ENCODE measurements around the gene DCST2. TPM values are rescaled to one million over a fixed set of nuclear protein-coding genes. Genes with fewer than 3 reads are reported as not detected.

Gene DCST2
- total RNA-seq = not detected

GRCh38 chr1:155033524-155033923 lies at the start of gene DCST2, which contains the start of gene DCST1:
DCST2 (minus strand) TSS chr1:155033781; CDS start chr1:155033701, 80 bp downstream.
DCST1 (plus strand) TSS chr1:155033824; CDS start chr1:155034037, 213 bp downstream.
- Histone ChIP-seq H3K27ac (no peak within 1 kb of the TSS), H3K36me3 (no peaks in the 10 kb centered on the region), H3K9me3 (no peaks in the 10 kb centered on the region), H3K27me3 (no peaks in the 10 kb centered on the region), H3K4me3 (no peak within 1 kb of the TSS), H3K4me1 (peaks cover 0 to 1% of the 10 kb centered on the region in 2 donors)
- DNase-seq (ENCODE audit: low spot score) = no peak
- no peak for TF ChIP-seq CTCF (IDR thresholded peaks at IDR 0.05)

DNA sequence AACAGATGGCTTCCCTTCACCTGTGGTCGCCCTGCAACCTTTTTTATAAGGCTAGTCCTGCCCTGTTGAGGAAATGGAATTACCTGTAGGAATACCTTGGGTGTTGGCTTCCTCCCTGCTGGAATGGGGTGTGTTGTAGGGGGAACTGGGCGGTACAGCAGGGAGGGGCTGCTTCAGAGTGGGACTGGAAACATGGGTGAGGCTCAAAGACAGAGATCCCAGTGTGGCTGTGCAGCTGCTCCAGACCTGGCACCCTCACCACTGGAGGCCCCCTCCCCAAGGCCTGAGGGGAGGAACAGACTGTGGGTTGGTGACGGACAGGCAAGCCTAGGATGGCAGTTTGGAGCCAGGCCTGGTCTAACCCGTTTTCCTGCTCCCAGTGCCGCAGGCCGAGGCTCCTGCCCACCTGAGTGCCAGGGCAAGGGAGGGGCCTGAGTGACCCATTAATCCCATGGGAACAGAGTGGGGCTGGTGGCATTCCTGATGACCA lies 49.5 kb upstream of the DCST2 start:
- Histone ChIP-seq H3K27me3 (peaks cover 31 to 48% of the 10 kb centered on the region in 2 donors), H3K9me3 (no peaks in the 10 kb centered on the region), H3K4me1 (peaks cover 0 to 73% of the 10 kb centered on the region in 2 donors), H3K27ac (no peak overlapping the region), H3K4me3 (no peak overlapping the region), H3K36me3 (no peaks in the 10 kb centered on the region)
- DNase-seq (ENCODE audit: low spot score) = no peak
- TF ChIP-seq CTCF (IDR thresholded peaks at IDR 0.05) = no peak

DNA sequence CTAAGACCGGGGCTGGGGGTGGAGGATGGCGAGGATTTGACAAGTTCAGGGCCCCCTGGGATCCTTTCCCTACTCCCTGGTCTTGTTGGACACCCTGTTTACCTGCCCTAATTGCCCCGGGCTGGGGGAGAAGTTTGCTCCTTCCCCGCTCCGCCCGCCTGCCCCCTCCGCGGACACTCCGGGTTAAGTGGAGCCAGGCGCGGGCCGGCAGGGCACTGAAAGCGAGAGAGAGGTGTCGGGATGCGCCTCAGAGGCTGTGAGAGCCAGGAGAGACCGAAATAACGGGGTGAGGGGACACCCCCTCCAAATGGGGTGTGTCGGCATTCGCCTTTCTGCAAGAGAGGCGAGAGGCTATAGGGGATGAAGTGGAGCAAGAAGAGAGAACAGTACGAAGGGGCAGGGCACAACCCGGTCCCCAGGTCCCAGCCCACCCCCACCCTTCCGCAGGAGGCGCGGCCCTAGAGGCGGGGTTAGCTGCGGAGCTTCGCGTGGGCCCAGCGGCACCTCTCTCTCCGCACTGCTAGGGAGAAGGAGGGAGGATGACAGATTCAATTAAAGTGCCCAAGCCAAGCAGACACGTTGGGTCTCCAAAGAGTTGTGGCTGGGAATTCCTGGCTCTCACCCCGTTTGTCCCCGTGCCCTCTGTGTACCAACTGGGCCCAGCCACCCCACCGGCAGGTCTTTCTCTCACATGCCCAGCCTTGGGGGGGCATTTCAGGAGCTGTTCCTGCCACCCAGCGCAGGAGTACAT lies 48.9 kb upstream of the DCST2 start:
- no peak for TF ChIP-seq CTCF (IDR thresholded peaks at IDR 0.05)
- H3K4me3 ChIP-seq = peak overlapping the region in 1 of 2 donors; percentile 24

DNA sequence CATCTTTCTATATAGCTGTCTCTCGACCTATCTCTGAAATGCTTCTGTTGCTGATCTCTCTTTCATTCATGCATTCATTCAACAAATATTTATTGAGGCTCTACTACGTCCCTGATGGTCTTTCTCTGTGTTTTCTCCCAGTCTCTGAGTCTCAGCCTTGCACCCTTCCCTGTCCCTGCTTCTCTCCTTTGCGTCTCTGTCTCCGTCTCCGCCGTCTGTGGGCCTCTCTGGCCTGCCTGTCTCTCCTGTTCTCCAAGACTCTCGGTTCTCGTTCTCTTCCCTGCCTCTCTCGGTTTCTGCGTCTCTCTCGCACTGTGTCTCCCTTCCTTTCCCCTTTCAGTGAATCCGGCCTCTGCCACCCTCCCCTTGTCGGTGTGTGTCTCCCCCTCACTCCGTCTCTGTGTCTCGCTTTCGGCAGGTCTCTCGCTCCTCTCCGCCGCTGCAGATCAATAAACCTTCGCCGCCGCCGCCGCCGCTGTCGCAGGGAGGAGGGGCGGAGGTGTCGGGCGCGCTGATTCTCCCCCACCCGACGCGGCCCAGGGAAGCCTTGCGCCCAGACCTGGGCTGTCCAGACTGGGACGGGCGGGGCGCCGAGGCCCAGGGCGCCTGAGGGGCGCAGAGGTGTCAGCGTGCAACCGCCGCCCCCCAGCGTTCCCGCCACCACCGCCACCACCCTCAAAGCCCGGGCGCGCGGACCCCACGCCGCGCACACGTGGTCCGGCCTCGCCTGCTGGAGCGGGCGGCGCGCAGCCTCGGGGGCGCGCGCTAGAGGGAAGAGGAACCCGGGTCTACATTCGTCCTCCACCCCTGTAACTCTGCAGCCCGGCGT lies 48.1 kb upstream of the DCST2 start:
- Histone ChIP-seq H3K4me3 (peak overlapping the region in 1 of 2 donors; percentile 24), H3K27ac (no peak overlapping the region), H3K4me1 (peaks cover 0 to 66% of the 10 kb centered on the region in 2 donors), H3K36me3 (no peaks in the 10 kb centered on the region), H3K27me3 (peaks cover 31 to 48% of the 10 kb centered on the region in 2 donors), H3K9me3 (no peaks in the 10 kb centered on the region)
- no peak for TF ChIP-seq CTCF (IDR thresholded peaks at IDR 0.05)
- no peak for DNase-seq (ENCODE audit: low spot score)

More for the DNA sequence above, 48.9 kb upstream of the DCST2 start:
- peaks cover 0 to 73% of the 10 kb centered on the region in 2 donors for H3K4me1 ChIP-seq
- peaks cover 31 to 48% of the 10 kb centered on the region in 2 donors for H3K27me3 ChIP-seq
- H3K9me3 ChIP-seq = no peaks in the 10 kb centered on the region
- no peak overlapping the region for H3K27ac ChIP-seq
- no peaks in the 10 kb centered on the region for H3K36me3 ChIP-seq
- DNase-seq (ENCODE audit: low spot score) = no peak

- Histone ChIP-seq H3K36me3 (no peaks in the 10 kb centered on the region), H3K27me3 (peaks cover 31 to 48% of the 10 kb centered on the region in 2 donors), H3K4me1 (peaks cover 0 to 54% of the 10 kb centered on the region in 2 donors), H3K27ac (no peak overlapping the region), H3K4me3 (peak overlapping the region; percentile 5 to 53), H3K9me3 (no peaks in the 10 kb centered on the region)
- TF ChIP-seq CTCF (IDR thresholded peaks at IDR 0.05) = no peak
- no peak for DNase-seq (ENCODE audit: low spot score)
Observed at GRCh38 chr1:155080312-155081228, 47.0 kb upstream of the DCST2 start.

All from right atrium auricular region (tissue), 2 donors.